SK-N-SH (cell line): ENCODE measurements around the gene PCED1A. TPM values are rescaled to one million over a fixed set of nuclear protein-coding genes. Genes with fewer than 3 reads are reported as not detected.

Experiments
- EP300 ChIP-seq, 2 experiments: IDR thresholded peaks; 2 replicates each; pipeline versions ENCODE4 v1.4.0 to v1.6.1; 2012; ENCODE audit warnings: borderline replicate concordance in 1 of 2, low read depth in 1 of 2, low read length in 1 of 2
- EZH2phosphoT487 ChIP-seq: fragments of 200-600 bp; sonication (generic); IDR thresholded peaks from 2 replicates; pipeline ENCODE4 v1.6.1; 2017; ENCODE audit warnings: low read depth, mixed run types, mild to moderate bottlenecking, antibody characterized with exemption, moderate library complexity, borderline replicate concordance
- FOSL2 ChIP-seq: IDR thresholded peaks from 2 replicates; pipeline ENCODE4 v1.4.0; 2012; ENCODE audit warnings: low read depth, mild to moderate bottlenecking, moderate library complexity, borderline replicate concordance
- FOXJ3 ChIP-seq: sonication (generic); formaldehyde crosslinking; IDR thresholded peaks from 2 replicates; pipeline ENCODE4 v1.5.1; 2020; ENCODE audit warnings: mild to moderate bottlenecking, missing genetic modification reagents
- FOXM1 ChIP-seq: IDR thresholded peaks from 2 replicates; pipeline ENCODE4 v1.4.0; 2012; ENCODE audit warnings: low read depth, mild to moderate bottlenecking
- GABPA ChIP-seq: IDR thresholded peaks from 2 replicates; pipeline ENCODE4 v1.4.0; 2012; ENCODE audit warnings: low read depth, mild to moderate bottlenecking
- NRF1 ChIP-seq: IDR thresholded peaks from 2 replicates; pipeline ENCODE4 v1.6.1; 2012; ENCODE audit warnings: low read depth, mild to moderate bottlenecking, low read length
- POLR2AphosphoS5 ChIP-seq: IDR thresholded peaks from 2 replicates; pipeline ENCODE4 v1.6.1; 2012; ENCODE audit warnings: low read depth, low read length
- RXRA ChIP-seq: IDR thresholded peaks from 2 replicates; pipeline ENCODE4 v1.4.0; 2012; ENCODE audit warnings: low read depth, mild to moderate bottlenecking, borderline replicate concordance
- SMC3 ChIP-seq: IDR thresholded peaks from 2 replicates; pipeline ENCODE4 v1.6.1; 2012; ENCODE audit warnings: low read depth, low read length, improper control_type of control experiment
- TAF1 ChIP-seq: IDR thresholded peaks from 2 replicates; pipeline ENCODE4 v1.6.1; 2012; ENCODE audit warnings: low read depth, mild to moderate bottlenecking, low read length, moderate library complexity, borderline replicate concordance
- TEAD4 ChIP-seq: IDR thresholded peaks from 2 replicates; pipeline ENCODE4 v1.4.0; 2012; ENCODE audit warnings: mild to moderate bottlenecking, borderline replicate concordance; ENCODE audit not compliant: insufficient read depth
- YY1 ChIP-seq: IDR thresholded peaks from 2 replicates; pipeline ENCODE4 v1.4.0; 2012; ENCODE audit warnings: low read depth, mild to moderate bottlenecking
- polyA plus RNA-seq, 3 experiments: library from polyadenylated mRNA; depleted of rRNA; stranded (reverse); fragments of >200 nt; gene quantifications; 2 replicates each; pipeline ENCODE4 v1.2.3, GENCODE V29; 2012
- TF ChIP-seq, protein P1 (sequence below): fragments of 200-600 bp; sonication (generic); IDR thresholded peaks from 2 replicates; pipeline ENCODE4 v1.6.1; 2017; ENCODE audit warnings: antibody characterized with exemption, mild to moderate bottlenecking, moderate library complexity
- TF ChIP-seq, protein P2 (sequence below): fragments of 150-350 bp; IDR thresholded peaks from 2 replicates; pipeline ENCODE4 v1.6.1; 2017; ENCODE audit warnings: antibody characterized with exemption, low read length, low read depth, borderline replicate concordance
- TF ChIP-seq, protein P3 (sequence below): IDR thresholded peaks from 2 replicates; pipeline ENCODE4 v1.4.0; 2012; ENCODE audit warnings: low read depth
- TF ChIP-seq, protein P4 (sequence below): IDR thresholded peaks from 2 replicates; pipeline ENCODE4 v1.6.1; 2012; ENCODE audit warnings: mild to moderate bottlenecking, low read depth, low read length, moderate library complexity
- TF ChIP-seq, protein P5 (sequence below): IDR thresholded peaks from 2 replicates; pipeline ENCODE4 v1.4.0; 2012; ENCODE audit warnings: low read depth, borderline replicate concordance

PCED1A gene
- polyA plus RNA-seq, 1 of the 3 experiments (the other 2 are of a cell fraction), result 65.2 TPM

DNA sequence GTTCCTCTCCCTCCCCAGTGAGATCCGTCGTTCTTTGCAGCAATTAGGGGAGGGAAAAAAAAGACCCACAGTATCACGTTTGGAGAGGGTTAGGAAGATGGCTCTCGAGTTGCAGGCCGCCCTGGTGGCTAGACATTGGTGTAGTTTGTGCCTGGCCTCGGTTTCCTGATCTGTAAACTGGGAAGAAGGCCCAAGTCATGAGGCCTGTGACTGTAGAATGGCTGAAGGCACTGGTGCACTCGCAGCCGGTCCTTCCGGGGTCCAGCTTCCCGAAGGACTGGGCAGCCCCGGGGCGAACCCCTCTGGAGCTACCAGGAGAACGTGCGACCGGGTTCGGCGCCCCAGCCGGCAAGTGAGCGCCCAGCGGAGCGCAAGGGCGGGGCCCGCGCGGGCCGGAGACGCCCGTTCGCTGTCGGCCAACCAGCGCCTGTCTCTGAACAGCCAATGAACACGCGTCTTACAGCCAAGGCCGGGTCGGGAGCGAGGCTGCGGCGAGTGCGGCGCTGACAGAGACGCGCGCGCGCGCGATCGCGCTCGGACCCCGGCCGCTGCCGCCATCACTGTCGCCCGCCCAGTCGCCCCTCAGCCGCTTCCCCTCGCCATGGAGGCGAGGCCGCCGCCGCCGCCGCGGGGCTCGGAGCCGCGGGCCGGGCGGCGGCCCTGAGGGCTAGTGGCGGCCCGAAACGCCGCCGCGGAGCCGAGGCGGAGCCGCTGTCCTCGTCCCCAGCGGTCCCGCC is 32.7 kb upstream of the PCED1A start, which contains the start of gene PTPRA (continued):
- TF ChIP-seq, protein P1, sequence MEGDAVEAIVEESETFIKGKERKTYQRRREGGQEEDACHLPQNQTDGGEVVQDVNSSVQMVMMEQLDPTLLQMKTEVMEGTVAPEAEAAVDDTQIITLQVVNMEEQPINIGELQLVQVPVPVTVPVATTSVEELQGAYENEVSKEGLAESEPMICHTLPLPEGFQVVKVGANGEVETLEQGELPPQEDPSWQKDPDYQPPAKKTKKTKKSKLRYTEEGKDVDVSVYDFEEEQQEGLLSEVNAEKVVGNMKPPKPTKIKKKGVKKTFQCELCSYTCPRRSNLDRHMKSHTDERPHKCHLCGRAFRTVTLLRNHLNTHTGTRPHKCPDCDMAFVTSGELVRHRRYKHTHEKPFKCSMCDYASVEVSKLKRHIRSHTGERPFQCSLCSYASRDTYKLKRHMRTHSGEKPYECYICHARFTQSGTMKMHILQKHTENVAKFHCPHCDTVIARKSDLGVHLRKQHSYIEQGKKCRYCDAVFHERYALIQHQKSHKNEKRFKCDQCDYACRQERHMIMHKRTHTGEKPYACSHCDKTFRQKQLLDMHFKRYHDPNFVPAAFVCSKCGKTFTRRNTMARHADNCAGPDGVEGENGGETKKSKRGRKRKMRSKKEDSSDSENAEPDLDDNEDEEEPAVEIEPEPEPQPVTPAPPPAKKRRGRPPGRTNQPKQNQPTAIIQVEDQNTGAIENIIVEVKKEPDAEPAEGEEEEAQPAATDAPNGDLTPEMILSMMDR, result no peak
- TF ChIP-seq YY1 (0 out of 2 replicates have a peak, but pooled peaks have one; percentile 14), FOXJ3 (CRISPR knock-in tag) (no peak), FOSL2 (no peak), TAF1 (peak; percentile 88), EP300 (IDR thresholded peaks at IDR 0.05; ENCODE audit: borderline replicate concordance in 1 of 2, low read depth in 1 of 2, low read length in 1 of 2) (no peak), RXRA (no peak), GABPA (peak; percentile 16; the same call in 1 of the 2 replicates), FOXM1 (no peak), NRF1 (peak; percentile 53), SMC3 (no peak), TEAD4 (no peak), POLR2AphosphoS5 (peak; percentile 96), EZH2phosphoT487 (no peak)
- TF ChIP-seq, protein P2, sequence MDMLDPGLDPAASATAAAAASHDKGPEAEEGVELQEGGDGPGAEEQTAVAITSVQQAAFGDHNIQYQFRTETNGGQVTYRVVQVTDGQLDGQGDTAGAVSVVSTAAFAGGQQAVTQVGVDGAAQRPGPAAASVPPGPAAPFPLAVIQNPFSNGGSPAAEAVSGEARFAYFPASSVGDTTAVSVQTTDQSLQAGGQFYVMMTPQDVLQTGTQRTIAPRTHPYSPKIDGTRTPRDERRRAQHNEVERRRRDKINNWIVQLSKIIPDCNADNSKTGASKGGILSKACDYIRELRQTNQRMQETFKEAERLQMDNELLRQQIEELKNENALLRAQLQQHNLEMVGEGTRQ, result no peak
- TF ChIP-seq, protein P3, sequence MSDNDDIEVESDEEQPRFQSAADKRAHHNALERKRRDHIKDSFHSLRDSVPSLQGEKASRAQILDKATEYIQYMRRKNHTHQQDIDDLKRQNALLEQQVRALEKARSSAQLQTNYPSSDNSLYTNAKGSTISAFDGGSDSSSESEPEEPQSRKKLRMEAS, result peak; percentile 22; the same call in 1 of the 2 replicates
- TF ChIP-seq, protein P4, sequence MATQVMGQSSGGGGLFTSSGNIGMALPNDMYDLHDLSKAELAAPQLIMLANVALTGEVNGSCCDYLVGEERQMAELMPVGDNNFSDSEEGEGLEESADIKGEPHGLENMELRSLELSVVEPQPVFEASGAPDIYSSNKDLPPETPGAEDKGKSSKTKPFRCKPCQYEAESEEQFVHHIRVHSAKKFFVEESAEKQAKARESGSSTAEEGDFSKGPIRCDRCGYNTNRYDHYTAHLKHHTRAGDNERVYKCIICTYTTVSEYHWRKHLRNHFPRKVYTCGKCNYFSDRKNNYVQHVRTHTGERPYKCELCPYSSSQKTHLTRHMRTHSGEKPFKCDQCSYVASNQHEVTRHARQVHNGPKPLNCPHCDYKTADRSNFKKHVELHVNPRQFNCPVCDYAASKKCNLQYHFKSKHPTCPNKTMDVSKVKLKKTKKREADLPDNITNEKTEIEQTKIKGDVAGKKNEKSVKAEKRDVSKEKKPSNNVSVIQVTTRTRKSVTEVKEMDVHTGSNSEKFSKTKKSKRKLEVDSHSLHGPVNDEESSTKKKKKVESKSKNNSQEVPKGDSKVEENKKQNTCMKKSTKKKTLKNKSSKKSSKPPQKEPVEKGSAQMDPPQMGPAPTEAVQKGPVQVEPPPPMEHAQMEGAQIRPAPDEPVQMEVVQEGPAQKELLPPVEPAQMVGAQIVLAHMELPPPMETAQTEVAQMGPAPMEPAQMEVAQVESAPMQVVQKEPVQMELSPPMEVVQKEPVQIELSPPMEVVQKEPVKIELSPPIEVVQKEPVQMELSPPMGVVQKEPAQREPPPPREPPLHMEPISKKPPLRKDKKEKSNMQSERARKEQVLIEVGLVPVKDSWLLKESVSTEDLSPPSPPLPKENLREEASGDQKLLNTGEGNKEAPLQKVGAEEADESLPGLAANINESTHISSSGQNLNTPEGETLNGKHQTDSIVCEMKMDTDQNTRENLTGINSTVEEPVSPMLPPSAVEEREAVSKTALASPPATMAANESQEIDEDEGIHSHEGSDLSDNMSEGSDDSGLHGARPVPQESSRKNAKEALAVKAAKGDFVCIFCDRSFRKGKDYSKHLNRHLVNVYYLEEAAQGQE, result no peak
- TF ChIP-seq, protein P5, sequence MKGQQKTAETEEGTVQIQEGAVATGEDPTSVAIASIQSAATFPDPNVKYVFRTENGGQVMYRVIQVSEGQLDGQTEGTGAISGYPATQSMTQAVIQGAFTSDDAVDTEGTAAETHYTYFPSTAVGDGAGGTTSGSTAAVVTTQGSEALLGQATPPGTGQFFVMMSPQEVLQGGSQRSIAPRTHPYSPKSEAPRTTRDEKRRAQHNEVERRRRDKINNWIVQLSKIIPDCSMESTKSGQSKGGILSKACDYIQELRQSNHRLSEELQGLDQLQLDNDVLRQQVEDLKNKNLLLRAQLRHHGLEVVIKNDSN, result no peak
